H9 (cell line): ENCODE data around the gene CHAMP1. TPM values are rescaled to one million over a fixed set of nuclear protein-coding genes. Genes with fewer than 3 reads are reported as not detected.
A peak's percentile ranks its signal among the peaks of the same experiment; 100 is the strongest.

Source experiments
- DNase-seq: peaks from one replicate; pipeline ENCODE4 v3.0.0-alpha.2; 2017
- H2AFZ ChIP-seq: one replicate; pipeline ENCODE4 v1.6.1; 2013; ENCODE audit warnings: mild to moderate bottlenecking, low read length, control low read depth, moderate library complexity
- H2AK5ac ChIP-seq: 2 replicates; pipeline ENCODE4 v1.6.1; 2013; ENCODE audit warnings: low read length, control low read depth, mixed read lengths; ENCODE audit not compliant: insufficient read length
- H2BK120ac ChIP-seq: one replicate; pipeline ENCODE4 v1.6.1; 2013; ENCODE audit warnings: low read depth, mild to moderate bottlenecking, low read length, control low read depth, inconsistent platforms; ENCODE audit not compliant: poor library complexity, severe bottlenecking
- H2BK12ac ChIP-seq: 2 replicates; pipeline ENCODE4 v1.6.1; 2013; ENCODE audit warnings: low read length, control low read depth, mixed read lengths, low read depth; ENCODE audit not compliant: insufficient read length
- H2BK15ac ChIP-seq: 2 replicates; pipeline ENCODE4 v1.6.1; 2013; ENCODE audit warnings: low read depth, low read length, control low read depth
- H2BK20ac ChIP-seq: one replicate; pipeline ENCODE4 v1.6.1; 2013; ENCODE audit warnings: low read depth, mild to moderate bottlenecking, low read length, control low read depth, inconsistent platforms; ENCODE audit not compliant: poor library complexity, severe bottlenecking
- H2BK5ac ChIP-seq: 2 replicates; pipeline ENCODE4 v1.6.1; 2013; ENCODE audit warnings: low read length, control low read depth, mixed read lengths; ENCODE audit not compliant: insufficient read length
- H3K14ac ChIP-seq: 2 replicates; pipeline ENCODE4 v1.6.1; 2013; ENCODE audit warnings: low read length, control low read depth; ENCODE audit not compliant: insufficient read depth
- H3K18ac ChIP-seq: 2 replicates; pipeline ENCODE4 v1.6.1; 2013; ENCODE audit warnings: low read depth, mild to moderate bottlenecking, mixed read lengths, low read length, control low read depth; ENCODE audit not compliant: insufficient read length
- H3K23ac ChIP-seq: 2 replicates; pipeline ENCODE4 v1.6.1; 2013; ENCODE audit warnings: low read length, control low read depth, mixed read lengths, low read depth; ENCODE audit not compliant: insufficient read length
- H3K23me2 ChIP-seq: 2 replicates; pipeline ENCODE4 v1.6.1; 2013; ENCODE audit warnings: low read depth, mild to moderate bottlenecking, mixed read lengths, low read length, control low read depth; ENCODE audit not compliant: insufficient read length, poor library complexity, severe bottlenecking
- H3K27ac ChIP-seq: 2 replicates; pipeline ENCODE4 v1.5.1; 2013; ENCODE audit warnings: low read length, control low read depth, mixed read lengths, low read depth; ENCODE audit not compliant: insufficient read length
- H3K27me3 ChIP-seq: 2 replicates; pipeline ENCODE4 v1.6.1; 2013; ENCODE audit warnings: low read length, control low read depth, inconsistent platforms; ENCODE audit not compliant: insufficient read depth
- H3K4ac ChIP-seq: 2 replicates; pipeline ENCODE4 v1.6.1; 2013; ENCODE audit warnings: low read depth, mild to moderate bottlenecking, control low read depth, inconsistent platforms, low read length, moderate library complexity
- H3K4me1 ChIP-seq: 2 replicates; pipeline ENCODE4 v1.6.1; 2013; ENCODE audit warnings: low read length, control low read depth, inconsistent platforms; ENCODE audit not compliant: insufficient read depth
- H3K4me2 ChIP-seq: 2 replicates; pipeline ENCODE4 v1.6.1; 2013; ENCODE audit warnings: low read length, control low read depth, mixed read lengths; ENCODE audit not compliant: insufficient read length, insufficient read depth
- H3K56ac ChIP-seq: 2 replicates; pipeline ENCODE4 v1.6.1; 2013; ENCODE audit warnings: low read depth, mild to moderate bottlenecking, mixed read lengths, low read length, control low read depth; ENCODE audit not compliant: insufficient read length
- H3K79me1 ChIP-seq: 2 replicates; pipeline ENCODE4 v1.6.1; 2013; ENCODE audit warnings: low read depth, mild to moderate bottlenecking, moderate library complexity, low read length, control low read depth, inconsistent platforms; ENCODE audit not compliant: insufficient read depth, poor library complexity, severe bottlenecking
- H3K79me2 ChIP-seq: 2 replicates; pipeline ENCODE4 v1.6.1; 2013; ENCODE audit warnings: low read length, control low read depth, inconsistent platforms; ENCODE audit not compliant: insufficient read depth
- H3K9ac ChIP-seq: 2 replicates; pipeline ENCODE4 v1.6.1; 2013; ENCODE audit warnings: low read length, control low read depth, mixed read lengths; ENCODE audit not compliant: insufficient read length; ENCODE audit errors: extremely low read depth
- H3K9me3 ChIP-seq: one replicate; pipeline ENCODE4 v1.6.1; 2013; ENCODE audit warnings: low read depth, low read length, inconsistent platforms; ENCODE audit not compliant: control insufficient read depth
- H3T11ph ChIP-seq: one replicate; pipeline ENCODE4 v1.6.1; 2013; ENCODE audit warnings: mild to moderate bottlenecking, low read length, control low read depth, inconsistent platforms
- H4K20me1 ChIP-seq: one replicate; pipeline ENCODE4 v1.6.1; 2013; ENCODE audit not compliant: control insufficient read depth, insufficient read length, insufficient read depth
- H4K5ac ChIP-seq: 2 replicates; pipeline ENCODE4 v1.6.1; 2013; ENCODE audit warnings: low read depth, mild to moderate bottlenecking, mixed read lengths, low read length, control low read depth; ENCODE audit not compliant: insufficient read length
- H4K8ac ChIP-seq: replicated peaks from 2 replicates; pipeline ENCODE4 v1.6.1; 2013; ENCODE audit warnings: low read length, control low read depth, mixed read lengths, low read depth; ENCODE audit not compliant: insufficient read length
- H4K91ac ChIP-seq: 2 replicates; pipeline ENCODE4 v1.6.1; 2013; ENCODE audit warnings: low read depth, mild to moderate bottlenecking, moderate library complexity, mixed read lengths, low read length, control low read depth; ENCODE audit not compliant: insufficient read length
- H3K27ac Mint-ChIP-seq, 3 experiments: 2 replicates in 2 of 3; 3 replicates in 1 of 3; pipeline ENCODE4 v1.8.0; 2020 to 2021; ENCODE audit warnings: mixed read lengths in 3 of 3, mild to moderate bottlenecking in 1 of 3, moderate library complexity in 1 of 3
- H3K27me3 Mint-ChIP-seq: 2 replicates; pipeline ENCODE4 v1.8.0; 2021; ENCODE audit warnings: low read depth, mild to moderate bottlenecking, moderate library complexity, mixed read lengths
- H3K36me3 Mint-ChIP-seq, 3 experiments: 2 replicates in 2 of 3; 3 replicates in 1 of 3; pipeline ENCODE4 v1.8.0; 2020 to 2021; ENCODE audit warnings: low read depth in 3 of 3, mixed read lengths in 3 of 3; ENCODE audit not compliant: insufficient read depth in 1 of 3
- H3K4me1 Mint-ChIP-seq, 2 experiments: 2 replicates each; pipeline ENCODE4 v1.8.0; 2020; ENCODE audit warnings: mixed read lengths in 2 of 2
- H3K4me3 Mint-ChIP-seq, 2 experiments: 2 replicates in 1 of 2; 3 replicates in 1 of 2; pipeline ENCODE4 v1.8.0; 2020 to 2021; ENCODE audit warnings: mild to moderate bottlenecking in 2 of 2, mixed read lengths in 2 of 2, moderate library complexity in 1 of 2
- H3K9me3 Mint-ChIP-seq, 2 experiments: 2 replicates in 1 of 2; 3 replicates in 1 of 2; pipeline ENCODE4 v1.8.0; 2020; ENCODE audit warnings: mild to moderate bottlenecking in 2 of 2, mixed read lengths in 2 of 2, moderate library complexity in 1 of 2
- CTCF ChIP-seq: fragments of 200-600 bp; sonication (generic); conservative IDR thresholded peaks from 3 replicates; pipeline ENCODE4 v1.8.0; 2021; ENCODE audit warnings: antibody characterized with exemption, mild to moderate bottlenecking
- WGBS: extraction: QIAGEN DNeasy Blood & Tissue Kit; methylation state at CpG from one replicate; pipeline ENCODE4 v1.1.7; 2013; ENCODE audit warnings: missing lambda C conversion rate, low lambda C conversion rate, mixed read lengths; ENCODE audit not compliant: insufficient read length; ENCODE audit errors: extremely low coverage; 5-methylcytosine and 5-hydroxymethylcytosine counted together
- total RNA-seq: library from RNA; stranded (reverse); gene quantifications from 2 replicates; pipeline ENCODE4 v1.2.1, GENCODE V29; 2021

CHAMP1 gene
- total RNA-seq, 1 experiment from 2014 or later: 62.1 TPM

GRCh38 chr13:114319441-114319913, 5.2 kb downstream of the CHAMP1 start:
- H3K27ac ChIP-seq: peak overlapping the region; percentile 28
- peaks cover 9 to 12% of the 10 kb centered on the region in 2 experiments for H3K4me1 Mint-ChIP-seq
- H3K79me2 ChIP-seq: peaks cover 16% of the 10 kb centered on the region; the same call in 1 of the 2 replicates
- DNase-seq: no peak
- H4K91ac ChIP-seq: no peak overlapping the region
- H4K8ac ChIP-seq: no peak overlapping the region
- H3K27me3 ChIP-seq: no peaks in the 10 kb centered on the region
- H4K20me1 ChIP-seq: no peaks in the 10 kb centered on the region
- H2AFZ ChIP-seq: no peak overlapping the region
- H3K9me3 ChIP-seq: no peaks in the 10 kb centered on the region
- no peaks in the 10 kb centered on the region for H3K4me1 ChIP-seq
- no peak overlapping the region for H3K4me3 Mint-ChIP-seq
- H3K56ac ChIP-seq: no peak overlapping the region
- WGBS: no CpG with 5 or more reads among the region's 3 CpGs
- peaks cover 3% of the 10 kb centered on the region for H3K23me2 ChIP-seq
- H3K4ac ChIP-seq: no peak overlapping the region
- H3K9me3 Mint-ChIP-seq: no peaks in the 10 kb centered on the region
- no peak overlapping the region for H2AK5ac ChIP-seq
- peaks cover 3% of the 10 kb centered on the region for H3K79me1 ChIP-seq
- H3K14ac ChIP-seq: no peak overlapping the region
- H2BK15ac ChIP-seq: no peak overlapping the region
- no peaks in the 10 kb centered on the region for H3K27me3 Mint-ChIP-seq
- H3K23ac ChIP-seq: no peak overlapping the region
- TF ChIP-seq CTCF: no peak
- no peak overlapping the region for H3K9ac ChIP-seq
- no peak overlapping the region for H2BK12ac ChIP-seq
- H3T11ph ChIP-seq: no peak overlapping the region
- H3K4me2 ChIP-seq: no peak overlapping the region
- H4K5ac ChIP-seq: no peak overlapping the region
- no peak overlapping the region for H2BK5ac ChIP-seq
- no peak overlapping the region for H3K18ac ChIP-seq
- no peak overlapping the region for H3K27ac Mint-ChIP-seq
- H2BK120ac ChIP-seq: no peak overlapping the region
- H2BK20ac ChIP-seq: no peak overlapping the region
- H3K36me3 Mint-ChIP-seq: peaks cover 37 to 62% (median 56%) of the 10 kb centered on the region in 3 experiments
